HepG2 (cell line): ENCODE measurements around the gene MAGI1. TPM values are rescaled to one million over a fixed set of nuclear protein-coding genes. Genes with fewer than 3 reads are reported as not detected.

Experiments used
- ATAC-seq: fragments of 200-7000 bp; cut with Tn5 transposase; 3 replicates; pipeline ENCODE4 v1.9.1; 2020; ENCODE audit warnings: mild to moderate bottlenecking, moderate library complexity
- BruUV-seq: library from RNA; stranded (reverse); fragments of 400-500 nt; replicated peaks from 2 replicates; lab custom pipeline; 2021; lab: Mats Ljungman, UMichigan
- CTCF ChIA-PET: fragments of 300-600 bp; formaldehyde crosslinking; extraction: SDS; loops from one replicate; lab custom pipeline; 2021; ENCODE audit warnings: low total read pairs, inconsistent platforms, low intra/inter-chr PET ratio; lab: Yijun Ruan, JAX
- POLR2A ChIA-PET: fragments of 350-600 bp; sonication (Branson Sonifier 250); formaldehyde crosslinking; loops from one replicate; lab custom pipeline; 2020; ENCODE audit warnings: antibody characterized with exemption, inconsistent platforms; lab: Yijun Ruan, JAX
- DNase-seq: peaks from one replicate; pipeline ENCODE4 v3.0.0-alpha.2; 2015; ENCODE audit warnings: low spot score
- FAIRE-seq: peaks from 3 replicates; lab custom pipeline; 2011; peaks lifted over from hg19 to GRCh38; lab: Jason Lieb, UNC
- H2AFZ ChIP-seq: one replicate; pipeline ENCODE4 v1.6.1; 2011; ENCODE audit warnings: low read length, inconsistent platforms
- H3K27ac ChIP-seq: fragments of 300-600 bp; 3 replicates; pipeline ENCODE4 v1.8.0; 2011; ENCODE audit warnings: mixed run types, mild to moderate bottlenecking, mixed read lengths, low read length, inconsistent platforms; ENCODE audit not compliant: insufficient read depth; ENCODE audit errors: extremely low read length
- H3K27me3 ChIP-seq, 2 experiments: fragments of 200-600 bp in 1 of 2; 2 replicates in 1 of 2; 3 replicates in 1 of 2; pipeline versions ENCODE4 v1.6.0 to v1.8.0; 2011; ENCODE audit warnings: low read length in 2 of 2, mild to moderate bottlenecking in 2 of 2, moderate library complexity in 2 of 2, inconsistent platforms in 1 of 2; ENCODE audit not compliant: insufficient read depth in 2 of 2, control insufficient read depth in 1 of 2
- H3K36me3 ChIP-seq, 2 experiments: fragments of 200-600 bp in 1 of 2; replicated peaks in 1 of 2; 2 replicates in 1 of 2; 3 replicates in 1 of 2; pipeline versions ENCODE4 v1.5.1 to v1.8.0; 2011; ENCODE audit warnings: low read length in 2 of 2, inconsistent platforms in 1 of 2; ENCODE audit not compliant: insufficient read depth in 2 of 2, control insufficient read depth in 1 of 2
- H3K4me1 ChIP-seq: 2 replicates; pipeline ENCODE4 v1.5.1; 2012; ENCODE audit warnings: low read length, inconsistent platforms; ENCODE audit not compliant: insufficient read depth
- H3K4me2 ChIP-seq: 2 replicates; pipeline ENCODE4 v1.6.0; 2011; ENCODE audit warnings: low read depth, low read length, inconsistent platforms
- H3K4me3 ChIP-seq, 3 experiments: fragments of 200-600 bp in 1 of 3; sonication (generic), shearing (Covaris generic) in 1 of 3; replicated peaks in 1 of 3; 2 replicates each; pipeline ENCODE4 v1.5.1; 2011 to 2016; ENCODE audit warnings: low read length in 3 of 3, inconsistent platforms in 2 of 3, low read depth in 2 of 3, mild to moderate bottlenecking in 2 of 3, control low read depth in 1 of 3, mixed read lengths in 1 of 3; ENCODE audit not compliant: insufficient read depth in 1 of 3
- H3K79me2 ChIP-seq: one replicate; pipeline ENCODE4 v1.6.1; 2011; ENCODE audit warnings: low read length, inconsistent platforms; ENCODE audit not compliant: insufficient read depth
- H3K9ac ChIP-seq: 2 replicates; pipeline ENCODE4 v1.6.0; 2011; ENCODE audit warnings: mild to moderate bottlenecking, low read depth, low read length, inconsistent platforms; ENCODE audit not compliant: insufficient read depth
- H3K9me3 ChIP-seq: 2 replicates; pipeline ENCODE4 v1.5.1; 2012; ENCODE audit warnings: mild to moderate bottlenecking, low read length
- H4K20me1 ChIP-seq: 2 replicates; pipeline ENCODE4 v1.6.0; 2011; ENCODE audit warnings: inconsistent platforms, mild to moderate bottlenecking, low read length, moderate library complexity; ENCODE audit not compliant: insufficient read depth
- ARID2 ChIP-seq: sonication (generic); formaldehyde crosslinking; IDR thresholded peaks from 2 replicates; pipeline ENCODE4 v1.8.1; 2022; ENCODE audit warnings: mild to moderate bottlenecking, missing genetic modification reagents, borderline replicate concordance
- CAMTA2 ChIP-seq: sonication (generic); formaldehyde crosslinking; IDR thresholded peaks from 2 replicates; pipeline ENCODE4 v1.4.0; 2020; ENCODE audit warnings: mild to moderate bottlenecking, missing genetic modification reagents, borderline replicate concordance
- HOMEZ ChIP-seq: IDR thresholded peaks from 2 replicates; pipeline ENCODE4 v1.6.1; 2016; ENCODE audit warnings: low read depth
- MAFF ChIP-seq: IDR thresholded peaks from 2 replicates; pipeline ENCODE4 v1.6.1; 2011; ENCODE audit warnings: low read depth, low read length, improper control_type of control experiment
- MAFK ChIP-seq, 2 experiments: IDR thresholded peaks in 1 of 2; conservative IDR thresholded peaks in 1 of 2; 2 replicates each; pipeline ENCODE4 v1.6.1; 2011; ENCODE audit warnings: improper control_type of control experiment in 2 of 2, low read length in 2 of 2
- RBM22 ChIP-seq: fragments of 200-400 bp; formaldehyde crosslinking; optimal IDR thresholded peaks from 2 replicates; pipeline ENCODE3; 2017; ENCODE audit warnings: mild to moderate bottlenecking, low read length, moderate library complexity
- SIN3B ChIP-seq: fragments of 150-350 bp; IDR thresholded peaks from 2 replicates; pipeline ENCODE4 v1.6.1; 2014; ENCODE audit warnings: low read length
- SP4 ChIP-seq: sonication (generic); formaldehyde crosslinking; IDR thresholded peaks from 2 replicates; pipeline ENCODE4 v1.8.1; 2023; ENCODE audit warnings: mild to moderate bottlenecking, missing genetic modification reagents
- SPEN ChIP-seq: sonication (generic); formaldehyde crosslinking; IDR thresholded peaks from 2 replicates; pipeline ENCODE4 v1.5.1; 2020; ENCODE audit warnings: low read depth, mild to moderate bottlenecking, missing genetic modification reagents
- TERF1 ChIP-seq: sonication (generic); formaldehyde crosslinking; IDR thresholded peaks from 2 replicates; pipeline ENCODE4 v1.8.0; 2022; ENCODE audit warnings: mild to moderate bottlenecking, missing genetic modification reagents, moderate library complexity
- ZNF232 ChIP-seq: sonication (generic); formaldehyde crosslinking; IDR thresholded peaks from 2 replicates; pipeline ENCODE4 v1.4.0; 2020; ENCODE audit warnings: missing genetic modification reagents, borderline replicate concordance
- ZNF333 ChIP-seq: sonication (generic); formaldehyde crosslinking; IDR thresholded peaks from 2 replicates; pipeline ENCODE4 v1.4.0; 2020; ENCODE audit warnings: mild to moderate bottlenecking, missing genetic modification reagents, borderline replicate concordance
- ZNF749 ChIP-seq: sonication (generic); formaldehyde crosslinking; IDR thresholded peaks from 2 replicates; pipeline ENCODE4 v1.8.0; 2022; ENCODE audit warnings: mild to moderate bottlenecking, missing genetic modification reagents, moderate library complexity, borderline replicate concordance
- WGBS: methylation state at CpG from one replicate; pipeline ENCODE4 v1.1.6; 2017; ENCODE audit warnings: low lambda C conversion rate; 5-methylcytosine and 5-hydroxymethylcytosine counted together
- in situ Hi-C: cut with HindIII; loops from 2 replicates; pipeline ENCODE4 v1.10.0; 2017; ENCODE audit warnings: low pct_unique_long_range_greater_than_20kb; ENCODE audit not compliant: extremely low pct_ligation_motif_present
- intact Hi-C: fragments of 100-400 bp; cut with micrococcal nuclease; formaldehyde crosslinking; loops from one replicate; pipeline ENCODE4 v1.10.0; 2022; ENCODE audit not compliant: unreplicated experiment
- polyA plus RNA-seq, 8 experiments: library from polyadenylated mRNA; depleted of rRNA in 3 of 8; stranded (reverse) in 7 of 8; unstranded in 1 of 8; fragments of >200 nt; fragmentation: Illumina TruSeq in 4 of 8; extraction: Trizol in 4 of 8; gene quantifications; 2 replicates each; pipeline versions ENCODE4 v1.2.1 to v1.2.3, GENCODE V29; 2011 to 2016; ENCODE audit warnings: low read depth in 4 of 8, missing spikeins in 1 of 8, mixed read lengths in 1 of 8; ENCODE audit not compliant: insufficient read depth in 1 of 8
- total RNA-seq, 5 experiments: library from RNA; depleted of rRNA; stranded (reverse); fragments of >200 nt; fragmentation: Illumina TruSeq; extraction: Trizol; gene quantifications; 2 replicates each; pipeline ENCODE4 v1.2.3, GENCODE V29; 2016; ENCODE audit warnings: low read depth in 1 of 5
- TF ChIP-seq, protein P1 (sequence below): IDR thresholded peaks from 2 replicates; pipeline ENCODE4 v1.6.1; 2016; ENCODE audit warnings: low read depth, control low read depth
- TF ChIP-seq, protein P2 (sequence below): sonication (generic); formaldehyde crosslinking; IDR thresholded peaks from 2 replicates; pipeline ENCODE4 v1.4.0; 2020; ENCODE audit warnings: mild to moderate bottlenecking, missing genetic modification reagents

MAGI1 gene
- total and polyA plus RNA-seq, 2 of the 13 experiments (the other 11 are each of a cell fraction or from before 2014, with no cell fraction given): 22.2 to 26.0 TPM

GRCh38 chr3:65730449-65730848 lies 308.3 kb downstream of the MAGI1 start:
- no peak for FAIRE-seq
- 93% methylated on average over 7 of the region's 7 CpGs for WGBS
- Histone ChIP-seq H3K4me3 (no peak overlapping the region), H3K4me2 (no peak overlapping the region), H3K79me2 (peaks cover 17% of the 10 kb centered on the region), H3K4me1 (peaks cover 38% of the 10 kb centered on the region), H2AFZ (no peak overlapping the region), H3K9me3 (no peaks in the 10 kb centered on the region), H3K9ac (no peak overlapping the region), H3K36me3 (peaks cover 0 to under 1% of the 10 kb centered on the region in 2 experiments; a peak in 2 of 5 replicates), H3K27me3 (no peaks in the 10 kb centered on the region), H3K27ac (no peak overlapping the region), H4K20me1 (peaks cover 37% of the 10 kb centered on the region)
- no peak for TF ChIP-seq TERF1 (CRISPR knock-in tag)
- TF ChIP-seq RBM22: peak; percentile 55
- peak; percentile 99 for TF ChIP-seq MAFF
- peak; percentile 98 to 99 for TF ChIP-seq MAFK (conservative IDR thresholded peaks at IDR 0.05 in 1 of 2, IDR thresholded peaks at IDR 0.05 in 1 of 2; ENCODE audit: low read length in 2 of 2)
- TF ChIP-seq ZNF232 (CRISPR knock-in tag): no peak
- POLR2A ChIA-PET: no interaction called here
- CTCF ChIA-PET: no interaction called here
- no peak for DNase-seq
- ATAC-seq: no peak
- in situ Hi-C loops: loop anchor here (10.0 kb wide), 2 partner anchors 296 to 386 kb away; no protein-coding TSS in a partner anchor
- BruUV-seq: no TSS peak
- intact Hi-C loops: no loop called here

DNA sequence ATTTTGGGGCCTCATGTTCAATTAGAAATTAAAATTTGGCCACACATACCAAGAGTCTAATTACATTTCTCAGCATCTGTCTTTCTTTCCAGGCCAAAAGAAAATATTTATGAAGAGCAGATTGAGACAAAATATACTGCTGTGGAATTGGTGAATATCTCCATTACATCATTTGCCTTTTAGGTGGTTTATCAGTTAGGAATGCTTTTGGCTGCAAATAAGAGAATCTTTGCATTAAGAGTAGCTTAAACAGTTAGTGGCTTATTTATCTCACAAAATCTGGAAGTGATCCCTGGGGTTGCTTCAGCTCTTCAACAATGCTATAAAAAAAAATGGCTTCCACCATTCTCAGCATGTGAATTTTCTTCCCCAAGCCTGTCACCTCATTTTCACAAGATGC lies 308.7 kb downstream of the MAGI1 start:
- DNase-seq (no peak), FAIRE-seq (no peak), ATAC-seq (no peak)
- intact Hi-C loops: loop anchor here (2.0 kb wide), 1 partner anchor 291 kb away; no protein-coding TSS in a partner anchor
- Histone ChIP-seq H3K9me3 (no peaks in the 10 kb centered on the region), H2AFZ (no peak overlapping the region), H3K4me2 (peak overlapping the region; percentile 54), H3K4me1 (peaks cover 38% of the 10 kb centered on the region), H3K4me3 (no peak overlapping the region), H3K27me3 (no peaks in the 10 kb centered on the region), H3K9ac (no peak overlapping the region), H4K20me1 (peaks cover 37% of the 10 kb centered on the region), H3K36me3 (peaks cover 0 to 2% of the 10 kb centered on the region in 2 experiments; a peak in 2 of 5 replicates), H3K79me2 (peaks cover 19% of the 10 kb centered on the region), H3K27ac (peak overlapping the region; percentile 52)
- in situ Hi-C loops: loop anchor here (10.0 kb wide), 2 partner anchors 295 to 385 kb away; no protein-coding TSS in a partner anchor
- BruUV-seq: no TSS peak
- ChIA-PET POLR2A (no interaction called here), CTCF (no interaction called here)
- TF ChIP-seq, protein P1, sequence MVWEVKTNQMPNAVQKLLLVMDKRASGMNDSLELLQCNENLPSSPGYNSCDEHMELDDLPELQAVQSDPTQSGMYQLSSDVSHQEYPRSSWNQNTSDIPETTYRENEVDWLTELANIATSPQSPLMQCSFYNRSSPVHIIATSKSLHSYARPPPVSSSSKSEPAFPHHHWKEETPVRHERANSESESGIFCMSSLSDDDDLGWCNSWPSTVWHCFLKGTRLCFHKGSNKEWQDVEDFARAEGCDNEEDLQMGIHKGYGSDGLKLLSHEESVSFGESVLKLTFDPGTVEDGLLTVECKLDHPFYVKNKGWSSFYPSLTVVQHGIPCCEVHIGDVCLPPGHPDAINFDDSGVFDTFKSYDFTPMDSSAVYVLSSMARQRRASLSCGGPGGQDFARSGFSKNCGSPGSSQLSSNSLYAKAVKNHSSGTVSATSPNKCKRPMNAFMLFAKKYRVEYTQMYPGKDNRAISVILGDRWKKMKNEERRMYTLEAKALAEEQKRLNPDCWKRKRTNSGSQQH (CRISPR knock-in tag): no peak
- TF ChIP-seq ZNF749: no peak
- TF ChIP-seq, protein P2, sequence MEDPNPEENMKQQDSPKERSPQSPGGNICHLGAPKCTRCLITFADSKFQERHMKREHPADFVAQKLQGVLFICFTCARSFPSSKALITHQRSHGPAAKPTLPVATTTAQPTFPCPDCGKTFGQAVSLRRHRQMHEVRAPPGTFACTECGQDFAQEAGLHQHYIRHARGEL: no peak
- TF ChIP-seq ARID2 (CRISPR knock-in tag): no peak
- no peak for TF ChIP-seq SP4 (CRISPR knock-in tag)
- no peak for TF ChIP-seq CAMTA2 (CRISPR knock-in tag)
- no peak for TF ChIP-seq SIN3B
- no peak for TF ChIP-seq SPEN (CRISPR knock-in tag)
- no peak for TF ChIP-seq ZNF333 (CRISPR knock-in tag)
- no peak for TF ChIP-seq HOMEZ
